ENCODE measurements around the gene DCBLD1. TPM values are rescaled to one million over a fixed set of nuclear protein-coding genes. Genes with fewer than 3 reads are reported as not detected.

DCBLD1 gene
- total and polyA plus RNA-seq, 11 donors, result 2.9 to 11.4 (median 4.0) TPM

- H3K36me3 ChIP-seq, result peaks cover 0 to 34% (median 22%) of the 10 kb centered on the region in 9 donors
- no peaks in the 10 kb centered on the region for H3K27me3 ChIP-seq
- DNase-seq (peak; percentile 68 to 81 (median 72)), ATAC-seq (peak; percentile 87 to 95 (median 94))
- H3K4me3 ChIP-seq, result peak overlapping the region in 11 of 12 donors; percentile 6 to 66 (median 52)
- intact Hi-C loops (cut with DNase I), result loop anchor here in 3 of 10 donors (5.0 kb wide), 1 partner anchor 66 kb away; the partner anchor contains the start of gene DCBLD1 (in 3 of the 3)
- H3K4me1 ChIP-seq, result peaks cover 0 to 22% (median 6%) of the 10 kb centered on the region in 12 donors
- no peaks in the 10 kb centered on the region for H3K9me3 ChIP-seq
- TF ChIP-seq CTCF (IDR thresholded peaks at IDR 0.05) (peak in 5 of 12 donors; percentile 14 to 44 (median 24)), POLR2A (IDR thresholded peaks at IDR 0.05) (peak in 1 of 2 donors; percentile 21)
- H3K27ac ChIP-seq, result peak overlapping the region in 11 of 12 donors; percentile 7 to 74 (median 45)
- 27 to 45% (median 34%) methylated on average over 35 to 64 of the region's 64 CpGs for WGBS, 4 donors
These were observed 65.5 kb downstream of the DCBLD1 start for GRCh38 chr6:117547688-117548621.

DNA sequence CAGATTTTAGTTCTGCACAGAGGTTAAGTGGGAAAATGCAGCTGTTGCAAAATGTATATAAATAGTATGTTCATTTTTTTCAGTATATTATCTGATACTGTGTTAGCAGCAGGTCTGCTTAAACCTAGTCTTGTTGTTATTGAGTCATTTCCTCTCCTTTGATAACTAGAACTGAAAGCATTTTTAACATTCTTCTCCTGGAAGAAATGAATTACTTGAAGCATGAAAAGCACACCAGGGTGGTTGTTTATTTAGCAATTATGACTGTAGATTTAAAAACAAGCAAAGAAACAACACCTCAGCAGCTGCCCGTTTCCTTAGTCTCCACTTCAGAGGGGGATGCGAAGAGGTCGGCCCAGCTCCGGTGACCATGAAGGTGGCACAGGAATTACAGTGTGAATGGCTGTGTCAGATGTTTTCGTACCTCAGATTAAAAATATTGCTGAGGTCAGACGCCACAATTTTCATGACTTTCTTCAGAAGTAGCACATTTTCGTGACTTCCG is 66.4 kb downstream of the DCBLD1 start:
- ATAC-seq (no peak), DNase-seq (no peak)
- Histone ChIP-seq H3K36me3 (peaks cover 0 to 25% (median 21%) of the 10 kb centered on the region in 9 donors), H3K4me3 (peak overlapping the region in 8 of 12 donors; percentile 48 to 66 (median 57)), H3K9me3 (no peaks in the 10 kb centered on the region), H3K4me1 (peaks cover 0 to 22% (median 6%) of the 10 kb centered on the region in 12 donors), H3K27me3 (no peaks in the 10 kb centered on the region), H3K27ac (peak overlapping the region in 3 of 12 donors; percentile 7 to 74 (median 71))
- intact Hi-C loops (cut with DNase I), result loop anchor here in 3 of 10 donors (5.0 kb wide), 1 partner anchor 67 kb away; the partner anchor contains the start of gene DCBLD1 (in 3 of the 3)
- TF ChIP-seq POLR2A (IDR thresholded peaks at IDR 0.05) (no peak), CTCF (IDR thresholded peaks at IDR 0.05) (no peak)
- WGBS, 4 donors, result 82 to 84% (median 84%) methylated on average over 8 of the region's 8 CpGs

- Histone ChIP-seq H3K36me3 (peaks cover 0 to 17% (median 13%) of the 10 kb centered on the region in 9 donors), H3K4me1 (peaks cover 0 to 22% (median 6%) of the 10 kb centered on the region in 12 donors), H3K4me3 (no peak overlapping the region), H3K9me3 (no peaks in the 10 kb centered on the region), H3K27me3 (no peaks in the 10 kb centered on the region), H3K27ac (peak overlapping the region in 1 of 12 donors; percentile 71)
- no peak for TF ChIP-seq CTCF (IDR thresholded peaks at IDR 0.05)
- intact Hi-C loops (cut with DNase I), result loop anchor here in 6 of 10 donors (5.0 to 10.0 kb wide), 4 partner anchors 65 to 205 kb away; partner anchors contain the start of gene DCBLD1 (in 4 of the 6)
- no peak for ATAC-seq
- DNase-seq, result no peak
- whole genome bisulfite sequencing, 4 donors, result 94 to 98% (median 96%) methylated on average over 4 of the region's 4 CpGs
These were observed 67.1 kb downstream of the DCBLD1 start for GRCh38 chr6:117549611-117550010.

All from heart left ventricle (tissue), 16 donors.